ENCODE measurements around the gene CFAP20.
"Not testable (repeated sequence)": the region's sequence is repeated elsewhere in the genome, so short reads cannot be mapped to it uniquely, and the experiment has no call there.

Gene CFAP20

DNA sequence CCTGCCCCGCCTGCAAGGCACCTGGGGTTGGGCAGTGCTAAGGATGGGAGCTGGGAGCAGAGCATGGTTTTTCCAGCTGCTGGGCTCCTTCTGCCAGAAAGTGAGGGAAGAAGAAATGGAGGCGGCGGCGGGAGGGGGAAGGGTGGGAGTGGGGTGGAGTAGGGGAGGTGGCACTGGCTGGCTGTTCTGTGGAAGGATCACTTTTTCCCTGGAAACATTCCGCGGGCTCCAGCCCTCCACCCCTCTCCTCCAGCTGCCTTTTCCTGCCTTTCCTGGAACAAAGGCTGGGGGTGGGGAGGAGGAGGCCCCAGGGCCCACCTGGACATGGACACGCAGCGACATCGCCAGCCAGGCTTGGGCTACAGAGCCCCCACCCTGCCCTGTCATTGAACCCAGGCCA lies 41.1 kb downstream of the CFAP20 start:
- no peaks in the 10 kb centered on the region for H3K36me3 ChIP-seq
- H3K9me3 ChIP-seq = 0 out of 2 replicates have a peak, but pooled peaks cover 3% of the 10 kb centered on the region
- H3K4me2 ChIP-seq = peak overlapping the region; percentile 64
- H3K4me3 ChIP-seq = no peak overlapping the region
- no peaks in the 10 kb centered on the region for H4K20me1 ChIP-seq
- H3K27me3 ChIP-seq = no peaks in the 10 kb centered on the region
- no peak for TF ChIP-seq Cebpa-rat (IDR thresholded peaks at IDR 0.05)
- no peak overlapping the region for H3K27ac ChIP-seq
- no peak overlapping the region for H3K9ac ChIP-seq
- peaks cover 36% of the 10 kb centered on the region for H3K4me1 ChIP-seq

DNA sequence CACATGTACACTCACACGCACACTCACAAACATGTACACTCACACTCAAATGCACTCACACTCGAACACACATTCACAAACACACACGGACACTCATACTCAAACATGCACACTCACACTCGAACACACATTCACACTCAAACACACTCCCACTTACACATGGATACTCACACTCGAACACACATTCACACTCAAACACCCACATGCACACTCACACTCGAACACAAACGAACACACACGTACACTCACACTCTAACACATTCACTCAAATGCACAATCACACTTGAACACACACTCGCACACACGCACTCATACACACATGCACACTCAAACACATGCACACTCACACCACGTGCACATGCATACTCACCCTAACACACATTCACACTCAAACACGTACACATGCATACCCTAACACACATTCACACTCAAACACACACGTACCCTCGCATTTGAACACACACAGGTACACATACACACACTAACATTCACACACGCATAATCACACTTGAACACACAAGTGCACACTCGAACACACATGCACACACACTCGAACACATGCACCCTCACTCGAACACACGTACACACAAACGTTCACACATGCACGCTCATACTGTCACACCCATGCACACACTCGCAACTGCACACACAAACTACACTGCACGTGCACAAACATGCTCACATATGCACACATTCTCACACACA lies 41.8 kb downstream of the CFAP20 start:
- Histone ChIP-seq H3K36me3 (no peaks in the 10 kb centered on the region), H4K20me1 (no peaks in the 10 kb centered on the region), H3K27ac (no peak overlapping the region), H3K4me2 (no peak overlapping the region), H3K4me1 (peaks cover 42% of the 10 kb centered on the region), H3K9ac (no peak overlapping the region), H3K9me3 (0 out of 2 replicates have a peak, but pooled peaks cover 3% of the 10 kb centered on the region), H3K27me3 (no peaks in the 10 kb centered on the region), H3K4me3 (no peak overlapping the region)
- no peak for TF ChIP-seq Cebpa-rat (IDR thresholded peaks at IDR 0.05)

DNA sequence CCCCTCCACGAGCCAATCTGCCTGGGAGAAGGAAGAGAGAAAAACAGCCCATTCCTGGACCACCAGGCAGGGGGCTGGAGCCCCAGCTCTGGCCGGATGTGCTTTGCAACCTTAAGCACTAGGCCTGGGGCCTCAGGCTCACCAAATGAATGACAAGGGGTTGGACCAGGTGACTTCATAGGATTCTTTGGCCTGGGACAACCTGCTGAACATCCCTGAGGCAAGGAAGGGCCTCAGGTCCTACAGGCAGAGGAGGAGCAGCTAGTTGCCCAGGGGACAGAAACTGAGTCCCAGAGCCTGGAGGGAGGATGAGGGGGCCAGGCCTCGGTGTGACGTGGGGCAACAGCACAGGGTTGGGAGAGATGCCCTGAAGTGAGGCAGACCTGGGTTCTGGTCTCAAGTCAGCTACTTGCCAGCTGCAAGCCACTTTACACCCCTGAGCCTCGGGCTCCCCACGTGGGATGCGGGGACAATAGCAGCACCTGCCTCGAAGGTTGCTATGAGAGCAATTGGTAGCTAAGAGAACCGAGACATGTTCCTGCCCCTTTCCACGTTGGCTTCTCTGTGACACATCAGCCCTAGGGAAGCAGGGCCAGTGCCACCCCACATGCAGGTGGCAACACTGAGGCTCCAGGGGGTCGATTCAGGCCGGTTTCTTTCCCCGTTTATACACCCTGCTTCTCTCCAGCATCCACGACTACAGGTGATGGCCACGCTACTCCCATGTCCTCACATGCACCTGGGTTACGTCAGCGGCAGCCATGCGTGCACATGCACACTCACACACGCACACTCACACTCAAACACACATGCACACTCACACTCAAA lies 42.6 kb downstream of the CFAP20 start:
- H3K4me3 ChIP-seq = no peak overlapping the region
- no peaks in the 10 kb centered on the region for H4K20me1 ChIP-seq
- H3K4me2 ChIP-seq = no peak overlapping the region

DNA sequence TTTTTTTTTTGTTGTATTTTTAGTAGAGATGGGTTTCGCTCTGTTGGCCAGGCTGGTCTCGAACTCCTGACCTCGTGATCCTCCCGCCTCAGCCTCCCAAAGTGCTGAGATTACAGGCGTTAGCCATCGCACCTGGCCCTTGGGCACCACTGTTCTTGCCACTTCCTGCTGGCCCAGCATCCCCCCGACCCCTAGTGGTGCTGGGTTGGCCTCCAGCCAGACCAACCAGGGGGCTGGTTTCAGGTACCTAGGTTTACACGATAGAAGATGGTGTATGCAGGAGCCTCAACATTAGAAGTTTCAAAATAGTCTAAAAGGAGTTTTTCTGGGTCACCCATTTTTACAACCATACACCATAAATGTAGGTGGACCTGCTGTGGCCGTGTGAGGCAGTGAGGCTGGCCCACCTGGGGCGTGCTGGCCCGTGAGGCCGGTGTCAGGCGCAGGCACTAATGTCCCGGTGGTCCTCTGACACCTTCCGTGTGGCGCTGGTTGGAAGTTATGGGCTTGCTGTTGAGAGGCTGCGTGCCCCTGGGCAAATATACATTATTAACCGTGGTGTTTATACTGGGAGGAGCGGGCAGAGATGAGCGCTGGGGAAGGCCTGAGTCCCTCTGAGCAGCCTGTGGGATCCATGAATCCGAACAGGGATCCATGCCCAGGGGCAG lies 43.5 kb downstream of the CFAP20 start:
- Histone ChIP-seq H3K27me3 (no peaks in the 10 kb centered on the region), H3K27ac (no peak overlapping the region), H3K4me2 (peak overlapping the region; percentile 56), H3K4me1 (peaks cover 58% of the 10 kb centered on the region), H4K20me1 (no peaks in the 10 kb centered on the region), H3K9me3 (0 out of 2 replicates have a peak, but pooled peaks cover 3% of the 10 kb centered on the region), H3K9ac (no peak overlapping the region), H3K36me3 (no peaks in the 10 kb centered on the region), H3K4me3 (no peak overlapping the region)
- TF ChIP-seq Cebpa-rat (IDR thresholded peaks at IDR 0.05) = no peak

More for the DNA sequence above, 42.6 kb downstream of the CFAP20 start:
- Histone ChIP-seq H3K9me3 (0 out of 2 replicates have a peak, but pooled peaks cover 3% of the 10 kb centered on the region), H3K4me1 (peaks cover 50% of the 10 kb centered on the region), H3K36me3 (no peaks in the 10 kb centered on the region), H3K9ac (no peak overlapping the region), H3K27ac (no peak overlapping the region), H3K27me3 (no peaks in the 10 kb centered on the region)
- no peak for TF ChIP-seq Cebpa-rat (IDR thresholded peaks at IDR 0.05)

DNA sequence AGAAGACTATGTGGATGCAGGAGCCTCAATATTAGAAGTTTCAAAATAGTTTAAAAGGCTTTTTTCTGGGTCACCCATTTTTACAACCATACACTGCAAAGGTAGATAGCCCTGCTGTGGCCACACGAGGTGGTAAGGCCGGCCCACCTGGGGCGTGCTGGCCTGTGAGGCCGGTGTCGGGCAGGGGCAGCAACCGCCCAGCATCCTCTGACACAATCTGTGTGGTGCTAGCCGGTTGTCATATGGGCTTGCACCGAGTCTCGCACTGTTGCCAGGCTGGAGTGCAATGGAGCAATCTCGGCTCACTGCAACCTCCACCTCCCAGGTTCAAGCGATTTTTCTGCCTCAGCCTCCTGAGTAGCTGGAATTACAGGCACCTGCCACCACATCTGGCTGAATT lies 44.0 kb downstream of the CFAP20 start:
- Histone ChIP-seq H4K20me1 (no peaks in the 10 kb centered on the region), H3K9me3 (0 out of 2 replicates have a peak, but pooled peaks cover 3% of the 10 kb centered on the region), H3K27me3 (no peaks in the 10 kb centered on the region), H3K4me2 (peak overlapping the region; percentile 56), H3K36me3 (no peaks in the 10 kb centered on the region), H3K27ac (peak overlapping the region; percentile 38; the same call in 1 of the 2 replicates), H3K4me3 (no peak overlapping the region), H3K9ac (no peak overlapping the region), H3K4me1 (peaks cover 64% of the 10 kb centered on the region)
- TF ChIP-seq Cebpa-rat (IDR thresholded peaks at IDR 0.05) = no peak

DNA sequence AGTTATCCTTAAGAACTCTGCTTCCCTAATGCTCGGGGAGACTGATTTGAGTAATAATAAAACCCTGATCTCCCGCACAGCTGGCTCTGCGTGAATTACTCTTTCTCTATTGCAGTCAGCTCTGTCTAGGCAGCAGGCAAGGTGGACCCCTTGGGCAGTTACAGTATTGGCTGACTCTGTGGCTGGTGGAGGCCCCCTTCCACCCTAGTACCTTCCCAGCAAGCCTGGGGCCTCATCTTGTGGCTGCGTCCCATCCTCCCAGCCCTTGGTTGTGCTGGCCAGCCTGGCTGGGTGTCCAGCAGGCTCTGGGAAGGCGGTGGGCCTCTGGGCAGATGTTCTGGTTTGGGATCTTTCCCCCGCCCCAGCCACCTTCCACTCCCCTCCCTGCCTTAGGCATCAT lies 44.5 kb downstream of the CFAP20 start:
- no peaks in the 10 kb centered on the region for H3K27me3 ChIP-seq
- TF ChIP-seq Cebpa-rat (IDR thresholded peaks at IDR 0.05) = no peak
- H3K4me3 ChIP-seq = no peak overlapping the region
- H3K4me1 ChIP-seq = peaks cover 69% of the 10 kb centered on the region
- H3K36me3 ChIP-seq = no peaks in the 10 kb centered on the region
- H4K20me1 ChIP-seq = no peaks in the 10 kb centered on the region
- H3K4me2 ChIP-seq = peak overlapping the region; percentile 56
- H3K27ac ChIP-seq = peak overlapping the region; percentile 38; the same call in 1 of the 2 replicates
- H3K9ac ChIP-seq = no peak overlapping the region
- 0 out of 2 replicates have a peak, but pooled peaks cover 3% of the 10 kb centered on the region for H3K9me3 ChIP-seq

DNA sequence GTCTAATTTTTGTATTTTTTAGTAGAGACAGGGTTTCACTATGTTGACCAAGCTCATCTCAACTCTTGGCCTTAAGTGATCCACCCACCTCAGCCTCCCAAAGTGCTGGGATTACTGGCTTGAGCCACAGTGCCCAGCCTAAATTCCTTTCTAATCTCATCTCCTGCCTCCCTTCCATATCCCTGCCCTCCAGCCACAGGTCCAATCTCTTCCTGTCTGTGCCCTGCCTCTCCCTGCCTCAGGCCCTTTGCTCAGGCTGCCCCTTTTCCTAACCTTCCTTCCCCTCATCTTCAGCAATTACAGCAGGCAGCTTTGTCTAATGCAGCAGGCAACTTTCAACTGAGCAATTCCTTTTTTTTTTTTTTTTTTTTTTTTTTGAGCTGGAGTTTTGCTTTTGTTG lies 46.8 kb downstream of the CFAP20 start:
- no peaks in the 10 kb centered on the region for H4K20me1 ChIP-seq
- no peak for TF ChIP-seq Cebpa-rat (IDR thresholded peaks at IDR 0.05)
- peaks cover 63% of the 10 kb centered on the region for H3K4me1 ChIP-seq
- H3K9ac ChIP-seq = no peak overlapping the region
- H3K27ac ChIP-seq = no peak overlapping the region
- H3K4me3 ChIP-seq = no peak overlapping the region
- H3K36me3 ChIP-seq = no peaks in the 10 kb centered on the region
- no peaks in the 10 kb centered on the region for H3K27me3 ChIP-seq
- peak overlapping the region; percentile 96 for H3K4me2 ChIP-seq
- H3K9me3 ChIP-seq = peaks cover 4% of the 10 kb centered on the region

DNA sequence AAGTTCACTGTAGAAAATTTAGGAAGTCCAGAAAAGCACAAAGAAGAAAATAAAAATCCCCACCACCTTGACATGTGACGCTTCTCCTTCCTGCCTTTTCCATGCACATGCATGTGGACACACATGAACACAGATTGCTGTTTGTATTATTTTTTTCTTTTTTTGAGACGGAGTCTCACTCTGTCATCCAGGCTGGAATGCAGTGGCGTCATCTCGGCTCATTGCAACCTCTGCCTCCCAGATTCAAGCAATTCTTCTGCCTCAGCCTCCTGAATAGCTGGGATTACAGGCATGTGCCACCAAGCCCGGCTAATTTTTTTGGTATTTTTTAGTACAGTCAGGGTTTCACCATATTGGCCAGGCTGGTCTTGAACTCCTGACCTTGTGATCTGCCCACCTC lies 48.5 kb downstream of the CFAP20 start:
- H3K36me3 ChIP-seq, H3K9ac ChIP-seq, H4K20me1 ChIP-seq, H3K27ac ChIP-seq, H3K27me3 ChIP-seq, H3K4me3 ChIP-seq: not testable (repeated sequence)
- Histone ChIP-seq H3K9me3 (peaks cover 16% of the 10 kb centered on the region), H3K4me2 (peak overlapping the region; percentile 96), H3K4me1 (peaks cover 54% of the 10 kb centered on the region)

DNA sequence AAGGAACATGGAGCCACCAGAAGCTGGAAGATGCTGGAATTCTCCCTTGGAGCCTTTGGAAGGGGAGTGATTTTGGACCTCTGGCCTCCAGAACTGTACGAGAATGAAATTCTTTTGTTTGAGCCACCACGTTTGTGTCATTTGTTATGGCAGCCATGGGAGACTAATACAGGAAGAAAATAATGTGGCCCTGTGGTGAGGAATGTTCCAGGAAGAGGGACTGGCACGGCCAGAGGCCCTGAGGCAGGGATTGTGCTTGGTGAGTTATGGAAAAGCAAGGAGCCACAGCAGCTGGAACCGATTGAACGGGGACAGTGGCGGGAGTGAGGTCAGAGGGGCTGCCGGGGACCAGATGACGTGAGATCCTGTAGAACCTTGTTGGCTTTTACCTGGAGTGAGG lies 51.4 kb downstream of the CFAP20 start:
- Histone ChIP-seq H3K9ac (no peak overlapping the region), H3K4me2 (no peak overlapping the region), H3K36me3 (no peaks in the 10 kb centered on the region), H3K27me3 (no peaks in the 10 kb centered on the region), H3K4me3 (no peak overlapping the region), H3K27ac (no peak overlapping the region), H4K20me1 (no peaks in the 10 kb centered on the region), H3K9me3 (peaks cover 22% of the 10 kb centered on the region), H3K4me1 (peaks cover 33% of the 10 kb centered on the region)
- no peak for TF ChIP-seq Cebpa-rat (IDR thresholded peaks at IDR 0.05)

Measured in BLaER1 (cell line).